GM12892 (cell line): ENCODE results near the gene CHI3L1.

ENCODE experiments used
- DNase-seq: peaks from one replicate; pipeline ENCODE4 v3.0.0; 2011; ENCODE audit not compliant: insufficient read length
- FAIRE-seq: peaks from 2 replicates; lab custom pipeline; 2011; peaks lifted over from hg19 to GRCh38; lab: Jason Lieb, UNC
- POLR2A ChIP-seq: IDR thresholded peaks from 2 replicates; pipeline ENCODE4 v1.6.1; 2011; ENCODE audit warnings: low read depth, low read length, control low read depth
- POLR2AphosphoS5 ChIP-seq: IDR thresholded peaks from 2 replicates; pipeline ENCODE4 v1.6.1; 2011; ENCODE audit warnings: low read depth, low read length, control low read depth
- TAF1 ChIP-seq: IDR thresholded peaks from 2 replicates; pipeline ENCODE4 v1.6.1; 2011; ENCODE audit warnings: low read depth, mild to moderate bottlenecking, control low read depth, low read length, borderline replicate concordance

Gene CHI3L1

GRCh38 chr1:203172184-203173010, 14.1 kb downstream of the CHI3L1 start:
- TF ChIP-seq TAF1, result no peak
- FAIRE-seq (peak; percentile 89), DNase-seq (peak; percentile 82)

GRCh38 chr1:203171341-203172183, 14.9 kb downstream of the CHI3L1 start:
- FAIRE-seq, result no peak
- TF ChIP-seq POLR2A (no peak), TAF1 (no peak), POLR2AphosphoS5 (no peak)
- DNase-seq, result no peak

DNA sequence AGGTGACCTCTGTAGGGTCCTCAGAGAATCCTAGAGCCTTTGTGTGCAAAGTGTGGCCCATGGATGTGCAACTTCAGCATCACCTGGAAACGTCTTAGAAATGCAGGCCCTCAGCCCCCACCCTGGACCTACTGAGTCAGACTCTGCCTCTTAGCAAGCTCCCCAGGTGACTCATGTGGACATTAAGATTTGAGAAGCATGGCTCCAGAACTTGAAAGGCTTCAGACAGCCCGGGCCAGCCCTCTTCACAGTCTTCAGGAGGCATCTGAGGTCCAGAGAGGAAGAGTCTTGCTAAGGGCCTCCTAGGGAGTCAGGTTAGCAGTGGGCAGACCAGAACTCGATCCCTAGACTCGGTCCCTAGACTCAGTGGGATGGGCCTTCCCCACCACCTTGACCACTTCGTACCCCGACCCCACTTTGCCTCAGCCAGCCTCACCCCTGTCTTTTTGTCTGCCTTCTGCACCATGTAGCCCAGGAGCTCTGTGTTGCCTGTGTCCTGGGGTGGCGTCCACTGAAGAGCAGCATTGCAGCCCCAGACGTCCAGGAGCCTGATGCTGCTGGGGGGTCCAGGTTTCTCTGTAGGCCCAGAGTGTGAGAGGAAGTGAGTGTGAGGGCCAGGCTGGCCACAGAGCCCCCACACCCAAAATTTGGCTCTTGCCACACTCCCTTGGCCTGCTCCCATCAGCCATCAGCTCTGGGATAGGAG, 15.7 kb downstream of the CHI3L1 start:
- DNase-seq (no peak), FAIRE-seq (no peak)
- no peak for TF ChIP-seq POLR2AphosphoS5
- TF ChIP-seq TAF1, result no peak
- TF ChIP-seq POLR2A, result no peak

DNA sequence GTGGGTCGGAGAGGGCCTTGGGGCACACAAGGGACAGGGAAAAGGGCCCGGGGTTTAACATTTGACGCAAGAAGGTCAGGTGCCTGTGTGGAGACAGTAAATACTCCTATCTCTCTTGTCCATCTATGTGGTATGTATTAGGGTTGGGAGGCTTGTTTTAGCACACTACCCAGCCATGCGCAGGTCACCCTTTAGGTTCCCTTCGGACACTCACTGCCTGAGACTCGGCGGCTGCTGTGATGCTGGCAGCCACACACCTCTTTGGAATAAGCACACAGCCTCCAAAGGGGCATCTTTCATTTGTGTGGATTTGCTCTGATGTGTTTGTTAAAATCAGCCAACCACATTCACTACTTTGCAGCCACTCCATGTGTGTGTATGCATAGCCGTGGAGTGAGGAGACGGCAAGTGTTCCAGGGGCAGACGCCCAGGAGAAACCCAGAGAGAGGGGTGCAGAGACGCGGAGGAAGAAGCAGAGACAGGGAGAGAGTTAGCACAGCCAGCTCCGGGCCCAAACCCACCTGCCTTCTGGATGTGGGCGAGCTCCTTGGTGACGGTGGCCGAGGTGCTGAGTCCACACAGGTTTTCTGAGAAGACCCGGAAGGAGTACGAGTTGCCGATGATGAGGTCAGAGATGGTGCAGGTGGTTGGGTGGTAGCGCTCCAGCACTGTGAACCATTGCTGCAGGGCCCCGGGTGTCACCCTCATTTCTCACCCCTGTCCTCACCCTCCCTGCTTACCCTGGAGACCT, 16.6 kb downstream of the CHI3L1 start:
- TF ChIP-seq POLR2A, result no peak
- TF ChIP-seq POLR2AphosphoS5, result no peak
- TF ChIP-seq TAF1, result no peak
- DNase-seq, result no peak
- no peak for FAIRE-seq

DNA sequence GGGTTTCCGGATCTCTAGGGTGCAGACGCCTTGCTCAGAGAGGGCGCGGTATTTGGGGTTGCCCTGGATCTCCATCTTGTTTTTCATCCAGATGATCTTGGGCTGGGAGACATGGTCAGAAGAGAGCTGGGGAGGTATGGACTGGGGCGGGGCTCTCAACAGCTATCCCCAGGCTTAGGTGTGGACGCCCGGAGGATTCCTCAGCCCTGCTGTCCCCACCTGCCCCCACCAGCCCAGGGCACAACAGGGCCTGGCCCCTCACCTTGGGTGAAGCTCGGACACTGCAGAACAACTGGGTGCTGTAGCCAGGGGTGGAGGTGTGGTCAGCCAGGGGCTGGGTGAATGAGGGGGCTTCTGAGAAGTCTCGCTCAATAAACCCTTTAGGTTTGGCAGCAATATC, 17.5 kb downstream of the CHI3L1 start:
- FAIRE-seq (no peak), DNase-seq (no peak)
- no peak for TF ChIP-seq POLR2A
- no peak for TF ChIP-seq TAF1
- TF ChIP-seq POLR2AphosphoS5, result no peak

DNA sequence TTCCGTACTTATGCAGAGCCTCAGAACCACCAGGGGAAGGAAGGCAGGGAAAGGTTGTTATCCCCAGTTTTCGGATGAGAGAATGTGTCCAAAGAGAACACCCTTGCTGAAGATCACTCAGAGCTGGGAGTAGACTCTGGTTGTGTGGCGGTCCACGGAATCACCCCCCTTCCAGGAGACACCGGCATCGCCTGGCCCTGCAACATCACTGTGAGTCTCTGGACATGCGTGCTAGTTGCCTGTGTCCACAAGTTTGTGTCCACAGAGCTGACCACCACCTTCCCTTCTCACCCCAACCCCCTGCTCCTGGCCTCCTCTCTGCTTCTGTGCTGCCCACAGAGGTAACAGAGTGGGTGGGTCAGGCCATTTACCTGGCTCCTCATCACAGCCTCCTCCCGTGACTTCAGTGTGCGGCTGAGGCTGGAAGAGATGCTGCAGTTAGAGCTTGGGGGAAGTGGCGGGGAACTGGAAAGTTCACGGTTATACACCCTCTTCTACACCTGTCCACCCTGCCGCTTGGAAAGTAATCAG, 18.2 kb downstream of the CHI3L1 start:
- FAIRE-seq (no peak), DNase-seq (no peak)
- no peak for TF ChIP-seq POLR2AphosphoS5
- no peak for TF ChIP-seq POLR2A
- no peak for TF ChIP-seq TAF1

DNA sequence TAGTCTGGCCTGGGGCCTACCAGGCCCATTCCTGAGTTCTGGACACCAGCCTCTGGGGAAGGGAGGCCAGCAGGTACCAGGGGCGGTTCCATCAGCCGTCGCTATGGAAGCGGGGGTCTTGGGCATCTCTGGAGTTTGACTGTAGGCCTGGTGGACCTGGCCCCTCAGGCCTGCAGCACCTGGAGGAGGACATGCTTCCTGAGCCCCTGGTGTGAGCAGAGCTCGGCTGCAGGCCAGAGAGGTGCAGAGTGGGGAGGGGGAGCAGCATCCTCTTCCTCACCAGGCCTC, 18.6 kb downstream of the CHI3L1 start:
- TF ChIP-seq TAF1 (no peak), POLR2A (no peak), POLR2AphosphoS5 (no peak)
- no peak for DNase-seq
- no peak for FAIRE-seq

DNA sequence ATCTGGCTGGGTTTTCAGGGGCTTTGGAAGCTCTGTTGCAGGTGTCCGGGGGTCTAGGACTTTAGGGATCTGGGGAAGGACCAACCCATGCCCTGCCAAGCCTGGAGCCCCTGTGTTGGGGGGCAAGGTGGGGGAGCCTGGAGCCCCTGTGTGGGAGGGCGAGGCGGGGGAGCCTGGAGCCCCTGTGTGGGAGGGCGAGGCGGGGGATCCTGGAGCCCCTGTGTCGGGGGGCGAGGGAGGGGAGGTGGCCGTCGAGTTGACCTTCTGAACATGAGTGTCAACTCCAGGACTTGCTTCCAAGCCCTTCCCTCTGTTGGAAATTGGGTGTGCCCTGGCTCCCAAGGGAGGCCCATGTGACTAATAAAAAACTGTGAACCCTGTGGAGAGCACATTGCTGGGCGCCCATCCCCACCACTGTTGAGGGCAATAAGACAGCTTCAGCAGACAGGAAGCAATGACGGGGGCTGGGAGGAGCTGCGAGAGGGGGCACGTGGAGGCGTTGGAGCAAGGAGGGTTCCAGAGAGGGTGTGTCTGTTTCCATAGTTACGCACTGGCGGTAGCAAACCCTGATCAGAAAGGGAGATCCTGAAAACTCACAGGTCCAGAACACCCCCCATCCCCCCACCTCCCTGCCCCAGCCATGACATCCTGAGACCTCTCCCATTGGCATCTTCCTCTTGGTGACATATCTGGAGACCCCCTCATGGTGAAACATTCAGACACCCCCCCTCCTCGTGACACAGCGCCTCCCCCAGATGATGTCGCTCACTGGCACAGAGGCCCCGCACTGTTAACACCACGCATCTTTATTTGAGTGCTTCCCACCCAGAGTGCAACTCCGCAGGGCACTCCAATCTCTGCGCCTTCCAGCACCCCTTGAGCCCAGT, 19.2 kb downstream of the CHI3L1 start:
- TF ChIP-seq POLR2AphosphoS5 (no peak), TAF1 (no peak), POLR2A (no peak)
- DNase-seq (no peak), FAIRE-seq (no peak)

DNA sequence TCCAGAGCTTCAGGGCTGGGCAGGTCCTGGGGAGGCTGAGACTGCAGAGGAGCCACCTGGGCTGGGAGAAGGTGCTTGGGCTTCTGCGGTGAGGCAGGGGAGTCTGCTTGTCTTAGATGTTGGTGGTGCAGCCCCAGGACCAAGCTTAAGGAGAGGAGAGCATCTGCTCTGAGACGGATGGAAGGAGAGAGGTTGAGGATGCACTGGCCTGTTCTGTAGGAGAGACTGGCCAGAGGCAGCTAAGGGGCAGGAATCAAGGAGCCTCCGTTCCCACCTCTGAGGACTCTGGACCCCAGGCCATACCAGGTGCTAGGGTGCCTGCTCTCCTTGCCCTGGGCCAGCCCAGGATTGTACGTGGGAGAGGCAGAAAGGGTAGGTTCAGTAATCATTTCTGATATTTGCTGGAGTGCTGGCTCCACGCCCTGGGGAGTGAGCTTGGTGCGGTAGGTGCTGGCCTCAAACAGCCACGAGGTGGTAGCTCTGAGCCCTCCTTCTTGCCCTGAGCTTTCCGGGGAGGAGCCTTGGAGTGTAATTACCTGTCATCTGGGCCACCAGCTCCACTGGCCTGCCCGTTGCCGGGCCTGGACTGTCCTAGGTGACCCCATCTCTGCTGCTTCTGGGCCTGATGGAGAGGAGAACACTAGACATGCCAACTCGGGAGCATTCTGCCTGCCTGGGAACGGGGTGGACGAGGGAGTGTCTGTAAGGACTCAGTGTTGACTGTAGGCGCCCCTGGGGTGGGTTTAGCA, 20.1 kb downstream of the CHI3L1 start:
- FAIRE-seq (peak; percentile 90), DNase-seq (peak; percentile 48)
- TF ChIP-seq TAF1 (no peak), POLR2A (no peak), POLR2AphosphoS5 (no peak)

DNA sequence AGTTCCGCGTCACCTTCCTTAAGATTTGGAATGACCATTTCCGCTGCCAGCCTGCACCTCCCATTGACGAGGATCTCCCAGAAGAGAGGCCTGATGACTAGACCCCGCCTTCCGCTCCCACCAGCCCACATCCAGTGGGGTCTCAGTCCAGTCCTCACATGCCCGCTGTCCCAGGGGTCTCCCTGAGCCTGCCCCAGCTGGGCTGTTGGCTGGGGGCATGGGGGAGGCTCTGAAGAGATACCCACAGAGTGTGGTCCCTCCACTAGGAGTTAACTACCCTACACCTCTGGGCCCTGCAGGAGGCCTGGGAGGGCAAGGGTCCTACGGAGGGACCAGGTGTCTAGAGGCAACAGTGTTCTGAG, 20.7 kb downstream of the CHI3L1 start:
- no peak for FAIRE-seq
- TF ChIP-seq POLR2A (no peak), TAF1 (no peak), POLR2AphosphoS5 (no peak)
- no peak for DNase-seq
